EL (cell line): ENCODE measurements around the gene PITPNM3.
A peak's percentile ranks its signal among the peaks of the same experiment; 100 is the strongest.

Source experiments
- DNase-seq: peaks from one replicate; pipeline ENCODE4 v3.0.0-alpha.2; 2016

The PITPNM3 gene

GRCh38 chr17:6435968-6436367 is 120.4 kb downstream of the PITPNM3 start:
- peak; percentile 71 for DNase-seq

- no peak for DNase-seq
Observed at GRCh38 chr17:6435051-6435450, 121.3 kb downstream of the PITPNM3 start, which contains the start of gene AIPL1. AIPL1 (minus strand) TSS chr17:6435121; CDS start chr17:6435104, 17 bp downstream.

GRCh38 chr17:6430769-6431168 is 125.6 kb downstream of the PITPNM3 start:
- no peak for DNase-seq

GRCh38 chr17:6429266-6429665 is 127.1 kb downstream of the PITPNM3 start:
- no peak for DNase-seq

GRCh38 chr17:6428207-6428965 is 128.0 kb downstream of the PITPNM3 start:
- DNase-seq, result no peak

GRCh38 chr17:6427279-6427781 is 129.0 kb downstream of the PITPNM3 start:
- DNase-seq, result peak; percentile 42

GRCh38 chr17:6426356-6427101 is 129.8 kb downstream of the PITPNM3 start:
- no peak for DNase-seq

GRCh38 chr17:6425407-6425806 is 130.9 kb downstream of the PITPNM3 start:
- DNase-seq, result no peak

- no peak for DNase-seq
Observed at GRCh38 chr17:6423931-6424330, 132.4 kb downstream of the PITPNM3 start.

GRCh38 chr17:6422654-6423241 is 133.6 kb downstream of the PITPNM3 start:
- no peak for DNase-seq

GRCh38 chr17:6421700-6422604 is 134.4 kb downstream of the PITPNM3 start:
- DNase-seq, result peak; percentile 75

- DNase-seq, result no peak
Observed at GRCh38 chr17:6420173-6420641, 136.1 kb downstream of the PITPNM3 start.

GRCh38 chr17:6415616-6416015 is 140.7 kb downstream of the PITPNM3 start:
- no peak for DNase-seq

- DNase-seq, result peak; percentile 40
Observed at GRCh38 chr17:6413065-6413464, 143.3 kb downstream of the PITPNM3 start.

- DNase-seq, result no peak
Observed at GRCh38 chr17:6408735-6409134, 147.6 kb downstream of the PITPNM3 start.

- no peak for DNase-seq
Observed at GRCh38 chr17:6408276-6408675, 148.1 kb downstream of the PITPNM3 start.

- no peak for DNase-seq
Observed at GRCh38 chr17:6402258-6402657, 154.1 kb downstream of the PITPNM3 start.
